GM19467 (cell line): ENCODE results near the gene CCL28.
"Not testable (repeated sequence)": the region's sequence is repeated elsewhere in the genome, so short reads cannot be mapped to it uniquely, and the experiment has no call there.

Experiments
- ATAC-seq: cut with Tn5 transposase; IDR thresholded peaks from one replicate; pipeline ENCODE4 v1.9.1; 2021; ENCODE audit warnings: mild to moderate bottlenecking, moderate library complexity; ENCODE audit not compliant: unreplicated experiment

CCL28 gene

DNA sequence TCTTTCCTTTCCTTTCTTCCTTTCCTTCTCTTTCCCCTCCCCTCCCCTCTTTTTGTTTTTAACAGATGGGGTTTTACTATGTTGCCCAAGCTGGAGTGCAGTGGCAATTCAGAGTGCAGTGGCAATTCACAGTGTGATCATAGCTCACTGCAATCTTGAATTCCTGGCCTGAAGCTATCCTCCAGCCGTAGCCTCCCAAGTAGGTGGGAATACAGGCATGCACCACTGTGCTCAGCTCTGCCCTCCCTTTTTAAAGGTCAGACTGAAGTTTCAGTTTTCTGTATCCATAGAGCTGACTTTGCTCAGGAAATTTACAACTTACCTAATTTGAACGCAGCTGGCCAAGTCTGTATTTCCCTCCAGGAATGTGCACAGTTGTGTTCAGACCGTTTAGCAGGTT, 696 bp downstream of the CCL28 start:
- ATAC-seq, result no peak

DNA sequence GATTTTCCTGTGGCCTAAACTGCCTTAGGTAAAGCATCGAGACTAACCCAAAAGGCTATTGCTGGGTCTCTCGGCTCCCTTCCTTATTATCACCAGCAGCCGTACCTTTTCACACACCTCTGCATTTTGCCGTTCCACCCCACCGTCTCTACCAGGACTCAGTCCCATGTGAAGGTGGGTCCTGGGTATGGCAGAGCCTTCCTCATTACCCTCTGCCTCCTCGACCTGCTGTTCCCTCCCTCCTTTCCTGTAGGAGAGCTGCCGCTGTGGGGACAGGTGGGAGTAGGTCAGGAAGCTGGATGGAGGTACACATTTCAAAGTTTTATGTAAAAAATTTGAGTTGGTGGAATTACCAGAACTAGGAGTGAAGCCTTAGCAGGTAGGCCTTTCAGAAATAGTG, 1.8 kb downstream of the CCL28 start:
- no peak for ATAC-seq

DNA sequence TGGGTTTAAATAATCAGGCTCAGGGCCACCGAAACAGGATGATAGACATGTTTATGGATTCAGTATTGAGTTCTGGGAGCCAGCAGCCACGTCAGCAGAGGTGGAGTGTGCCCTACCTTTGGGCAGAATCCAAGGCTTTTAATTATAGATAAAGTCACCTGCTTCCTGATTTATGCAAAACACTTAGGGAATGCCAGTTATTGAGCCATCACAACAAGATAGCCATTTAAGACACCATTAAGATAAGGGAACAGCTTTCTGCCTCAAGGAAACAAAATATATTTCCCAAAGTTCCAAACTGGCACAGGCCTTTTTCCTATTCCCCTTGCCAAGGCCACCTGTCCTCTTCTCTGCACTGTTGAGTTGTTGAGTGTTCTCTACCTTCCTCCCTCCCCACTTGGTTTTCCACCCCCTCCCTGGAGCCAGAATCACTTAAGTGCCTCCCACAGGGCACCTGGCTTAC, 2.4 kb downstream of the CCL28 start:
- no peak for ATAC-seq

DNA sequence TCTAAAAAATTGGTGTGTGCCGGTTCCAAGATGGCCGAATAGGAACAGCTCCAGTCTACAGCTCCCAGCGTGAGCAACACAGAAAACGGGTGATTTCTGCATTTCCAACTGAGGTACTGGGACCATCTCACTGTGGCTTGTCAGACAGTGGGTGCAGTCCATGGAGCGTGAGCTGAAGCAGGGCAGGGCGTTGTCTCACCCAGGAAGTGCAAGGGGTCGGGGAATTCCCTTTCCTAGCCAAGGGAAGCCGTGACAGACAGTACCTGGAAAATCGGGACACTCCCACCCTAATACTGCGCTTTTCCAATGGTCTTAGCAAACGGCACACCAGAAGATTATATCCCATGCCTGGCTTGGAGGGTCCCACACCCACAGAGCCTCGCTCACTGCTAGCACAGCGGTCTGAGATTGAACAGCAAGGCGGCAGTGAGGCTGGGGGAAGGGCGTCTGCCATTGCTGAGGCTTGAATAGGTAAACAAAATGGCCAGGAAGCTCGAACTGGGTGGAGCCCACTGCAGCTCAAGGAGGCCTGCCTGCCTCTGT, 9.6 kb downstream of the CCL28 start:
- not testable (repeated sequence) for ATAC-seq

DNA sequence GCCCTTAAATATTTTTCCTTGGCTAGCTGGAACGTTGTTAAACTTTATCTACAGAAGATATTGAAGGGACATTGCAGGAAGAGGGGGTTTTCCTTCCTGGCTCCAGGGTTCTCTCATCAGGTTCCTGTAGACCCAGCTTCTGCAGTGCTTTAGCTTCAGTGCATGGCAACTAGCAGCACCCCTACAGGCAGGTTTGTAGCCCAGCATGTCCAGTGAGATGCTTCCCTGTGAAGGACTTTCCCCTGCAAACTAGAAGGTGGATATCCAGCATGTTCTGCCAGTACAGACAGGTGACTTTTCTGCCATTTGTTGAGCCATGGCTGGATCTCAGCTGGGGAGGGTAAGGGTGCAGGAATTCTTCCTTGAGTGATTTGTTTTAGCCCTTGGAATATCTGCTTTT, 10.4 kb downstream of the CCL28 start:
- no peak for ATAC-seq

DNA sequence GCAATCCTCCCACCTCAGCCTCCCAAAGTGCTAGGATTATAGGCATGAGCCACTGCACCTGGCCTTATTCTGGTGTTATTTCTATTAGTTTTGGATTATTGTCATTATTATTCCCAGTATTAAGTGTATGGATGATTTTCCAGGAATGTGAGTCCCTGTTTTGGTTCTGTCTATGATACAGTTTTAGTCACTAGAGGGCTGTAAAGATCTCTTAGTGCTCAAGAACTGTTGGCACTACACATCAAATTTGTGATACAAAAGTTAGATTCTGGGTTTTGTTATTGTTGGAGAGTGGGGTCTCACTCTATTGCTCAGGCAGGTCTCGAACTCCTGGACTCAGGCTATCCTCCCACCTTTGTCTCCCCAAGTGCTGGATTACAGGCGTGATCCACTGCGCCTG, 12.1 kb downstream of the CCL28 start:
- ATAC-seq, result no peak

DNA sequence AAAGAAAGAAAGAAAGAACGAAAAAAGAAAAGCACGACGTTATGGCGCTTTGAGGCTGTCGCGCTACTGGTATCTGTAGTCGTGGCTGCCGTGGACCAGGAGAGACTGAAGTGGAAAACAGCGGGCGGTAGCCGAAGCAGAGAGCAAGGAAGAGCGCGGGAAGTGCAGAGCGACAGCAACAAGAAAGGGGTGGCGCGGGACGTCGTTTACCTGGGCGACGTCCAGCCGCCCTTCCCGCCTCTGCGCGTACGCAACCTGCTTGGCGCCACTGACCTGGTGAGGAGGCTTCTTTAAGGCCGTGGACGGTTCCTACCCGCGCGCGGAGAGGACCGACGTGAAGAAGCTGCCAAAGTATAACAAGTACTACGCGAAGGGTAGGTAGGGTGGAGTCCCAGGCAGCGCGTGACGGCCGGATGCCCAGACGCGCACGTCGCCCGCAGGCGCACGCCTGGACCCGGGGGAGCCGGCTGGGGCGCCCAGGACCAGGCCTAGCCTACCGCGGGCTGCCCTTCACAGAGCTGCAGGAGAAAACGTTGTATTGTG, 15.4 kb downstream of the CCL28 start:
- peak; percentile 96 for ATAC-seq

DNA sequence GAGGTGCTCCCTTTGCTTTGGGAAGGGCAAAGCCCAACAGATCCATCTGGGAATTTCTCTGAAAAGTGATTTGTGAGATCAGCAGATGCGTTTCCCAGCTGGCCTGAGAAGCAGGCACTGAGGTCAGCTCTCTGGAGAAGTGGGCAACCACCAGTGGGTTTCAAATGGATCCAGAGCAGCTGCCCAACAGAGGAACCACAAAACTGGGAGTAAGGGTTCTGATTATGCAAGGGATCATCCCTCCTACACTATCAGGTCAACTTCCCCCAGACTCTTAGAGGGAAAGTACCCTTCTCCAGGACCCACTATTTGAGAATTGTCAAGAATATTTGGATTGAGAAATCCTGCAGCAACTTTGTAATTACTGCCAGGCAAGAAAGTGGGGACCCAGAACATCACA, 21.7 kb downstream of the CCL28 start:
- ATAC-seq, result no peak

DNA sequence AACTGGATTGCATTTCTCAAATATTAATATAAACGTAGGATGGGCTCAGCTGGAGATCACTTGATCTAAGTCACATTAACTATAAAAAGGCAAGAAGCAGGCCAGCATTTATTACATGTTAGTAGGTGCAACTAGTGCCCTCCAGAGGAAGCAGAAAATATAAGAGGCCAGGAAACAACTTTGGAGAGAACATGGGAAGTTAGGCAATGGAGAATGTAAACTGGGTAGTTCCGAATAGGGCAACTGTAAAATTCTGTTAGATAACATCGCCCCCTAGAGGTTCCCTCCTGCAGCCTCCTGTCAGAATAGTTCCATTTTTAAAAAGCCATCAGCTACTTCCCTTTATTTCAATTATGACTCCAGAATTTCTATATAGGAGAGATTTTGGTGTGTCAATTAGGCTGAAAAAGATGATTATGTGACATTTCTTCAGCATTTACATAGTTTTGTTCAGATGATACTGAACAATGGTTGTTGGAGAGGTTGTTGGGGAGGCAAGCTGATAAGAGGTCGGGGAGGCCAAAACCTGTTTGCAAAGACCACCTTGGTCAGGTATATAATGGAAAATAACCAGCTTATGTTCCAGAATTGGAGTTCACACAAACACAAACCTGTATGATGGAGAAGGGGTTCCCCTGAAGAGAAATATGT, 22.4 kb downstream of the CCL28 start:
- ATAC-seq, result no peak

DNA sequence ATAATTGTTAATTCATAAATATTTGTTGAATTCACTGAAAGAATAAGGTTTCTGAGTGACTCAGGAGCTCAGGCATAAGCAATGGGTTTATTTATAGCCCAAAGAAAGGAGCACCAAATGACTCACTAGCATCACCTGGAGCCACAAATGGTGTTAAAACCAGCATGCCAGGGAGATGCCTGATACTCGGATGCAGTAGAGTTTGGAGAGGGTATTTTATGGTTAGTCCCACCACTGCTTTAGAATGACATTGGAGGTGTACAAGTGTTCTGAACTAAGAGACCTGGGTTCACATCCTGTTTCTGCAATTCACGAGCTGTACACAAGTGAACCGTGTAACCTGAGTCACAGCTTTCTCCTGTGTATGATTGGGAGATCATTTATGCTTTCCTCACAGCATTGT, 25.2 kb downstream of the CCL28 start:
- ATAC-seq, result peak; percentile 48

DNA sequence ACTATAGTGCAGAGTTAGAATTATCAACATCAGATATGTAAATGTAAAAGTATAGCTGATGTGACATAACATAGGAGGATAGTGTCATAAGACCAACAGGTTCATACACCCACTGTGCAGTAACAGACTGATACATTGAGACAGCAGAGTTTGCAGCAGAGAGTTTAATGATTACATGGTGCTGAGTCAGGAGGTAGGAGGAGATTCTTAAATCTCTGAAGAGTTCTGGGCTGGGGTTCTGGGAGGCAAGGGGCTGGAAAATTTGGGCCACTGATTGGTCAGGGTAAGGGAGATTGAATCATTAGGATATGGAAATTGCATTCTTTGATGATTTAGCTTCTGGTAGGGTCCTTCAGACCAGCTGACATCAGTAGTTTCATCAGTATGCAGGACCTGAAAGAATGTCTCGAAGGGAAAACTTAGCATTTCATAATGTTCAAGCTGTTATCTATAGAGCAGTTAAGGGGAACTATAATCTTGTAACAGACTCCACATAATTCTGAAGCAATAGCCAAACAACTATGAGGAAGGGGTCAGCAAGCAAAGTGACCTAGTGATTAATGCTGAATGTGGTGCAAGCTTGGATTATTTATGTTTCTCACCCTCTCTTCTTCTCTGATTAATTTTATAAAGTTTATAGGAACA, 35.6 kb downstream of the CCL28 start:
- no peak for ATAC-seq

DNA sequence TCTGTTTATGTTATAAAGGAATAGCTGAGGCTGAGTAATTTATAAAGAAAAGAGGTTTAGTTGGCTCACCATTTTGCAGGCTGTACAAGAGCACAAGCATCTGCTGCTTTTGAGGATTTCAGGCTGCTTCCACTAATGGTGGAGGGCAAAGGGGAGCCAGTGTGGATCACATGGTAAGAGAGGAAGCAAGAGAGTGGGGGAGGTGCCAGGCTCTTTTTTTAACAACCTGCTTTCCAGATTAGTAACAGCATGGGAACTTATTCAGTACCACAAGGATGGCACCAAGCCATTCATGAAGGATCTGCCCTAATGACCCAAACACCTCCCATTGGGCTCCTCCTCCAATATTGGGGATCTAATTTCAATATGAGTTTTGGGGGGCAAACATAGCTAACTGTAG, 40.4 kb downstream of the CCL28 start:
- ATAC-seq, result no peak

DNA sequence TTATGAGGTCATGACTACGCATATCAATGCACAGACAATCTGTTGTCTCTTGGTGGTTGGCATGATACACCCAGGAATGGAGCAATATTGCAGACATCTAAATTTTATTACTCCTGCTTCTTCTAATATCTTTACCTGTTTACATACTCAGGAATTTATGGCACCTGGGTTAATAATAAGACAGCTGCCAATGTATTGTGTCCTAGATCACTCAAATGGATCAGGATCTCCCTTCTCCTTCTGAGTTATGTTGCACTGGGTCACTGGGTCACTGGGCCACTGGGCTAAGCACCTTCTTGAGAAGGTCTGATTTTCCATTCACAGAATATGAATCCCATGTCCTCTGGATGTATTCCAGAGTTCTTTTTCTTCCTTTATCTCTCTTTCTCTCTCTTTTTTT, 41.8 kb downstream of the CCL28 start:
- no peak for ATAC-seq

DNA sequence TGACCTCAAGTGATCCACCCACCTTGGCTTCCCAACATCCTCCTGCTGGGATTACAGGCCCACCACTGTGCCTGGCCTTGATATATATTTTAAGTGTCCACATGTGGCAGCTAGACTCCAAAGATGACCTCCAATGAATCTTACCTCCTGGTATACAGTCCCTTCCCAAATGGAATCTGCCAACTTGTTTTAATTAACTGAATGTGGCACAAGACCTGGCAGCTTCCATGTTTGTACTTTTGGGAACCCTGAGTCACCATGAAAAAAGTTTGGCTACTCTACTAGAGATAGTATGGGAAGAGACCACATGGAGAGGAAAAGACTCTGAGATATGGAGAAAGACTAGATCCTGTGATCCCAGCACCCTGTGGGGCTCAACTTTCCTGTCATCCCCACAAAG, 42.5 kb downstream of the CCL28 start:
- no peak for ATAC-seq

DNA sequence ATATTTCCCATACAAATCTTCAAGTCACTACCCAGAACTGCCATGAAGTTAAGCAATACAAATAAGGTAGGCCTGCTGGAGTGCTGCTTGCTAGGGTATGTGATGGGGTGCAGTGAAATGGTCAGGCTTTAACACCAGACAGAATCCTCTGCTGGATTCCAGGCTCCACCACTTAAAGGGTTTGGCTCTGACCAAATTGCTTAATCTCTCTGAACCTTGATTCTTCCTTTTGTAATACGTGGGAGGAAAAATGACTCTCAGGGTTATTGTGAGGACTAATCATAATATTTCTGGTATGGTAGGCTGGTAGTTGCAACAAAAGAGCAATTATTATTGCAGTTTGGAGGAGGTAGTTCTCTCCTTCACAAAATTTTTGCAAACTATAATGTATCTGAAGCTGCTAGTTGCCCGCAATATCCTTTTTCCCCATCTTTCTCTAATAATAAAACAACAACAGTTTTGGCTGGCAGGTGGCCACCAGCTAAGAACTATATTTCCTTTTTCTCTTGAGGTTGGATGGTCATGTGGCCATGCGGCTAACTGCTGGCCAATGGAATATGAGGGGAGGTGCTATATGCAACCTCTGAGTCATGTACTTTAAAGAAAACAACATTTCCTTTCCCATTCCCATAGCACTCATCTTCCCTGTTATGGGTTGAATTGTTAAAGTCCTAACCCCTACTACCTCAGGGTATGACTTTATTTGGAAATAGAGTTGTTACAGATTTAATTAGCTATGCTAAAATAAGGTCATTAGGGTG, 44.1 kb downstream of the CCL28 start:
- no peak for ATAC-seq

DNA sequence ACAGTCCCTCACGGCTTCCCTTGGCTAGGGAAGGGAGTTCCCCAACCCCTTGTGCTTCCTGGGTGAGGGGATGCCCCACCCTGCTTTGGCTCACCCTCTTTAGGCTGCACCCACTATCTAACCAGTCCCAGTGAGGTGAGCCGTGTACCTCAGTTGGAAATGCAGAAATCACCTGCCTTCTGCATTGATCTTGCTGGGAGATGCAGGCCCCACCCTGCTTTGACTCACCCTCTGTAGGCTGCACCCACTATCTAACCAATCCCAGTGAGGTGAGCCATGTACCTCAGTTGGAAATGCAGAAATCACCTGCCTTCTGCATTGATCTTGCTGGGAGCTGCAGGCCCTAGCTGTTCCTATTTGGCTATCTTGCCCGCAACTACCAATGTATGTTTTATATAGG, 44.7 kb downstream of the CCL28 start:
- ATAC-seq, result no peak

DNA sequence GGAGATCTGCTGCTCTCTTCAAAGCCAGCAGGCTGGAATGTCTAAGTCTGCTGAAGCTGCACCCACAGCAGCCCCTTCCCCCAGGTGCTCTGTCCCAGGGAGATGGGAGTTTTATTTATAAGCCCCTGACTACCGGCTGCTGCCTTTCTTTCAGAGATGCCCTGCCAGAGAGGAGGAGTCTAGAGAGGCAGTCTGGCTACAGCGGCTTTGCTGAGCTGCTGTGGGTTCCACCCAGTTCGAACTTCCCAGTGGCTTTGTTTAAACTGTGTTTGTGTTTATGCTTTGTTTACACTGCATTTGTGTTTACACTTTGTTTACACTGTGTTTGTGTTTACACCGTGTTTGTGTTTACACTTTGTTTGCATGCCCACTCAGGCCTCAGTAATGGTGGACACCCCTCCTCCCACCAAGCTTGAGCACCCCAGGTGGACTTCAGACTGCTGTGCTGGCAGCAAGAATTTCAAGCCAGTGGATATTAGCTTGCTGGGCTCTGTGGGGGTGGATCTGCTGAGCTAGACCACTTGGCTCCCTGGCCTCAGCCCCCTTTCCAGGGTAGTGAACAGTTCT, 45.4 kb downstream of the CCL28 start:
- not testable (repeated sequence) for ATAC-seq

DNA sequence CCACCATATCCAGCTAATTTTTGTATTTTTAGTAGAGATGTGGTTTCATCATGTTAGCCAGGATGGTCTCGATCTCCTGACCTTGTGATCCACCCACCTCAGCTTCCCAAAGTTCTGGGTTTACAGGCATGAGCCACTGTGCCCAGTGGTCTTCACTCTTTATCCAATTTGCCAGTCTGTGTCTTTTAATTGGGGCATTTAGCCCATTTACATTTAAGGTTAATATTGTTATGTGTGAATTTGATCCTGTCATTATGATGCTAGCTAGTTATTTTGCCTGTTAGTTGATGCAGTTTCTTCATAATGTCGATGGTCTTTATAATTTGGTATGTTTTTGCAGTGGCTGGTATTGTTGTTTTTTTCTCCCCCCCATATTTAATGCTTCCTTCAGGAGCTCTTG, 47.0 kb downstream of the CCL28 start:
- ATAC-seq, result not testable (repeated sequence)

DNA sequence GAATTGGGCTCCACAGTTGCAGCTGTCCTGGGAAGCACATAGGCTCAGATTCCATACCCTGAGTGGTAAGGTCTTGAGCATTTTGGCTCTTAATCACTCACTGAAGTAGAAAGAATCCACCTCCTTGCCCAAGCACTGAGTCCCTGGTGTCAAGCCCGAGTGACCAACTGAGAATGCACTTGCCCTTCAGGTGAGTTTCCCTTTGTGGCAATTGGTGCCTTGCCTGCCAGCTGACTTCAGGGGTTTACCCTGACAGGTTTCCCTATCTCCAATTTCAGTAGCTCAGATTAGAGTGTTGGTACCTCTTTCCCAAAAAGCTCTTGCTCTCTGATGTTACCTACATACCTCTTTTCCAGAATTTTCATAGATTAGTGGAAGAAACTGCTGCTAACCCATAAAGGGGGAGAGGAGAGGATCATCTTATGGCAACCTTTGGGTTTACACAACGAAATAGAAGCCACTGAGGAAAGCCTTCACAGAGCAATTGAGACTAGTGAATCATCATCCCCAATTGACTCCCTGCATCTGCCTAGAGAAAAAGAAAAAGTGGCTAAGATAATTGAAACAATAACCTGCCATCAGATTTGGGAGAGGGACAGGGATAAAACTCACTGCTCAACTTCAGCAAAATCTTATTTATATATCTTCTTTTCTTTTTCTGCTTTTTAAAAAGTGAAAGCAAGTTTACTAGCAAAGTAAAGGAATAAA, 48.6 kb downstream of the CCL28 start:
- no peak for ATAC-seq

DNA sequence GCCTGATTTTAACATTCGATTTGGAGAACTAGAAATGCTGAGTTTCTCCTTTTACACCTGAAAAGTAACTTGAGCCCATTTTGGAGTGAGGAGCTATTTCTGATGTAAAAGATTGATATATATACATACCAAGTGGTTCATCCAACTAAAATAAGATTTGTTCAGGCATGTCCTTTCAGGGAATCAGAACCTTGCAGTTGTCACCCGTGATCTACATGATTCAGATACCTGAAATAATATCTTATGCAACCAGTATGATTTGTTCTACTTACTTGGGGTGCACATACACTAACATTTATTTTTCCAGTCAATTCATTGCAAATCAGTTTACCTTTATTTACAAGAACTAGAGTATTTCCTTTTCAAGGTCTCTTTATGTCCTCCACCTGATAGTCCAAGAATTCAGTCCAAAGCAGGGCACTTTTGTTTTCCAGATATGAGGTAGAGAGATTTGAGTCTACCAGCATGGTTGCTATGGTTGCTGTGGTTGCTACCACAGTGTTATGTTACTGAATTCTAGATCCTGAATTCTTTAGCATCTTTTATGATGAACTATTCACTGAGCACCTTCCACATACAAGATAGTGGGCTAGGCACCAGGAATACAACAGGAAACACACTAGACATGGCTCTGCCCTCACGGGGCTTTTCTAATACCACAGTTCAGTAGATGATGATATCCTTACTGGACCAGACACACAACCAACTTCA, 49.3 kb downstream of the CCL28 start:
- no peak for ATAC-seq
